Trophoblast cell (in vitro differentiated cells and primary cell): Measurements from ENCODE around the gene CACNG1.

Source experiments
- DNase-seq, 2 donors: peaks; one replicate each; pipeline ENCODE4 v3.0.0-alpha.2; 2016
- H2AFZ ChIP-seq: 2 replicates; pipeline ENCODE4 v1.6.1; 2013; ENCODE audit warnings: low read length, moderate library complexity, mild to moderate bottlenecking; ENCODE audit not compliant: insufficient read depth, poor library complexity
- H2AK5ac ChIP-seq: 2 replicates; pipeline ENCODE4 v1.6.1; 2013; ENCODE audit warnings: mild to moderate bottlenecking, low read length
- H2BK120ac ChIP-seq: 2 replicates; pipeline ENCODE4 v1.6.1; 2013; ENCODE audit warnings: low read length, mild to moderate bottlenecking, moderate library complexity; ENCODE audit not compliant: insufficient read depth, poor library complexity
- H2BK12ac ChIP-seq: 2 replicates; pipeline ENCODE4 v1.6.1; 2013; ENCODE audit warnings: mild to moderate bottlenecking, low read length, moderate library complexity
- H2BK5ac ChIP-seq: 2 replicates; pipeline ENCODE4 v1.6.1; 2013; ENCODE audit warnings: low read length, low read depth, moderate library complexity, mild to moderate bottlenecking; ENCODE audit not compliant: poor library complexity
- H3K14ac ChIP-seq: 2 replicates; pipeline ENCODE4 v1.6.1; 2013; ENCODE audit warnings: mild to moderate bottlenecking, low read length
- H3K18ac ChIP-seq: 2 replicates; pipeline ENCODE4 v1.6.1; 2013; ENCODE audit warnings: mild to moderate bottlenecking, low read length
- H3K23ac ChIP-seq: 2 replicates; pipeline ENCODE4 v1.6.1; 2013; ENCODE audit warnings: low read length
- H3K27ac ChIP-seq: 2 replicates; pipeline ENCODE4 v1.5.1; 2013; ENCODE audit warnings: low read depth, mild to moderate bottlenecking, inconsistent platforms, low read length, moderate library complexity
- H3K27me3 ChIP-seq: 2 replicates; pipeline ENCODE4 v1.6.1; 2013; ENCODE audit warnings: inconsistent platforms, mild to moderate bottlenecking, low read length, moderate library complexity; ENCODE audit not compliant: insufficient read depth
- H3K36me3 ChIP-seq, 2 experiments: 1 replicate in 1 of 2; 2 replicates in 1 of 2; pipeline ENCODE4 v1.6.1; 2013; ENCODE audit warnings: low read length in 2 of 2, mild to moderate bottlenecking in 2 of 2, moderate library complexity in 1 of 2; ENCODE audit not compliant: insufficient read depth in 2 of 2, control insufficient read depth in 1 of 2
- H3K4ac ChIP-seq: 2 replicates; pipeline ENCODE4 v1.6.1; 2013; ENCODE audit warnings: low read depth, mild to moderate bottlenecking, low read length, moderate library complexity
- H3K4me1 ChIP-seq, 2 experiments: 1 replicate in 1 of 2; 2 replicates in 1 of 2; pipeline ENCODE4 v1.6.1; 2013; ENCODE audit warnings: low read length in 2 of 2, mild to moderate bottlenecking in 2 of 2, moderate library complexity in 1 of 2; ENCODE audit not compliant: insufficient read depth in 2 of 2, control insufficient read depth in 1 of 2
- H3K4me2 ChIP-seq: 2 replicates; pipeline ENCODE4 v1.6.1; 2013; ENCODE audit warnings: inconsistent platforms, mild to moderate bottlenecking, low read length, moderate library complexity
- H3K4me3 ChIP-seq: 2 replicates; pipeline ENCODE4 v1.5.1; 2013; ENCODE audit warnings: mild to moderate bottlenecking, low read depth, low read length, inconsistent platforms
- H3K79me1 ChIP-seq: one replicate; pipeline ENCODE4 v1.6.1; 2013; ENCODE audit warnings: low read length
- H3K79me2 ChIP-seq: 2 replicates; pipeline ENCODE4 v1.6.1; 2013; ENCODE audit warnings: low read length, mild to moderate bottlenecking; ENCODE audit not compliant: control insufficient read depth, insufficient read depth, poor library complexity
- H3K9ac ChIP-seq: 2 replicates; pipeline ENCODE4 v1.6.1; 2013; ENCODE audit warnings: mild to moderate bottlenecking, low read length
- H3K9me3 ChIP-seq: 2 replicates; pipeline ENCODE4 v1.6.1; 2013; ENCODE audit warnings: low read depth, mild to moderate bottlenecking, control low read depth, inconsistent platforms, low read length; ENCODE audit not compliant: insufficient read depth
- H4K12ac ChIP-seq: 2 replicates; pipeline ENCODE4 v1.6.1; 2013; ENCODE audit warnings: low read depth, mild to moderate bottlenecking, low read length, moderate library complexity
- H4K8ac ChIP-seq: 2 replicates; pipeline ENCODE4 v1.6.1; 2013; ENCODE audit warnings: low read depth, mild to moderate bottlenecking, low read length, moderate library complexity
- H4K91ac ChIP-seq: one replicate; pipeline ENCODE4 v1.6.1; 2013; ENCODE audit warnings: low read depth, mild to moderate bottlenecking, low read length, moderate library complexity
- WGBS: extraction: QIAGEN DNeasy Blood & Tissue Kit; methylation state at CpG from one replicate; pipeline ENCODE4 v1.1.7; 2013; ENCODE audit warnings: missing lambda C conversion rate; ENCODE audit not compliant: insufficient read length, insufficient coverage; ENCODE audit errors: extremely low coverage; 5-methylcytosine and 5-hydroxymethylcytosine counted together

The CACNG1 gene

GRCh38 chr17:67078292-67078691, 33.9 kb downstream of the CACNG1 start:
- Histone ChIP-seq H3K79me2 (no peaks in the 10 kb centered on the region), H2BK5ac (no peak overlapping the region), H3K18ac (no peak overlapping the region), H3K27ac (no peak overlapping the region), H4K8ac (no peak overlapping the region), H3K4me1 (no peaks in the 10 kb centered on the region), H3K23ac (no peak overlapping the region), H4K12ac (no peak overlapping the region), H3K36me3 (peaks cover 4 to 5% of the 10 kb centered on the region in 2 experiments), H3K9ac (peak overlapping the region; percentile 65), H2AK5ac (no peak overlapping the region), H3K9me3 (no peaks in the 10 kb centered on the region), H2AFZ (no peak overlapping the region), H2BK12ac (no peak overlapping the region), H3K27me3 (no peaks in the 10 kb centered on the region), H3K79me1 (no peaks in the 10 kb centered on the region), H3K14ac (no peak overlapping the region), H4K91ac (no peak overlapping the region), H3K4ac (no peak overlapping the region), H3K4me3 (no peak overlapping the region), H2BK120ac (no peak overlapping the region), H3K4me2 (no peak overlapping the region)
- DNase-seq = no peak
- WGBS = no CpG with 5 or more reads among the region's 11 CpGs

- H4K8ac ChIP-seq = no peak overlapping the region
- H3K36me3 ChIP-seq = peaks cover 4 to 5% of the 10 kb centered on the region in 2 experiments
- H2BK12ac ChIP-seq = no peak overlapping the region
- H3K79me1 ChIP-seq = no peaks in the 10 kb centered on the region
- H3K79me2 ChIP-seq = no peaks in the 10 kb centered on the region
- H3K4me1 ChIP-seq = no peaks in the 10 kb centered on the region
- no peak overlapping the region for H3K27ac ChIP-seq
- H3K4me2 ChIP-seq = no peak overlapping the region
- H3K18ac ChIP-seq = no peak overlapping the region
- no peak for DNase-seq
- H3K14ac ChIP-seq = no peak overlapping the region
- no peak overlapping the region for H4K12ac ChIP-seq
- H3K4ac ChIP-seq = no peak overlapping the region
- no peaks in the 10 kb centered on the region for H3K27me3 ChIP-seq
- no peak overlapping the region for H3K4me3 ChIP-seq
- H3K9ac ChIP-seq = no peak overlapping the region
- WGBS = no CpG with 5 or more reads among the region's 2 CpGs
- no peak overlapping the region for H4K91ac ChIP-seq
- H3K9me3 ChIP-seq = no peaks in the 10 kb centered on the region
- H3K23ac ChIP-seq = no peak overlapping the region
- H2BK120ac ChIP-seq = no peak overlapping the region
- H2AK5ac ChIP-seq = no peak overlapping the region
- no peak overlapping the region for H2AFZ ChIP-seq
- no peak overlapping the region for H2BK5ac ChIP-seq
Observed at GRCh38 chr17:67079491-67079890, 35.1 kb downstream of the CACNG1 start.

GRCh38 chr17:67080804-67081203, 36.5 kb downstream of the CACNG1 start:
- H3K14ac ChIP-seq = no peak overlapping the region
- no CpG with 5 or more reads among the region's 2 CpGs for WGBS
- H2BK120ac ChIP-seq = no peak overlapping the region
- H3K9me3 ChIP-seq = no peaks in the 10 kb centered on the region
- no peak overlapping the region for H3K18ac ChIP-seq
- H3K4me1 ChIP-seq = no peaks in the 10 kb centered on the region
- H2AFZ ChIP-seq = no peak overlapping the region
- H2BK5ac ChIP-seq = no peak overlapping the region
- H3K23ac ChIP-seq = no peak overlapping the region
- H4K91ac ChIP-seq = no peak overlapping the region
- H2AK5ac ChIP-seq = no peak overlapping the region
- no peak overlapping the region for H3K4me2 ChIP-seq
- H4K12ac ChIP-seq = no peak overlapping the region
- H3K9ac ChIP-seq = no peak overlapping the region
- H3K79me2 ChIP-seq = no peaks in the 10 kb centered on the region
- no peak overlapping the region for H3K4me3 ChIP-seq
- no peak overlapping the region for H3K4ac ChIP-seq
- H4K8ac ChIP-seq = no peak overlapping the region
- no peaks in the 10 kb centered on the region for H3K27me3 ChIP-seq
- no peaks in the 10 kb centered on the region for H3K79me1 ChIP-seq
- DNase-seq = no peak
- peaks cover 4 to 5% of the 10 kb centered on the region in 2 experiments for H3K36me3 ChIP-seq
- H3K27ac ChIP-seq = no peak overlapping the region
- no peak overlapping the region for H2BK12ac ChIP-seq

- no peaks in the 10 kb centered on the region for H3K27me3 ChIP-seq
- H3K9ac ChIP-seq = no peak overlapping the region
- no CpG with 5 or more reads among the region's 1 CpG for WGBS
- H2AK5ac ChIP-seq = no peak overlapping the region
- H3K9me3 ChIP-seq = no peaks in the 10 kb centered on the region
- H4K91ac ChIP-seq = no peak overlapping the region
- H2BK12ac ChIP-seq = no peak overlapping the region
- no peak overlapping the region for H3K4ac ChIP-seq
- no peak overlapping the region for H2AFZ ChIP-seq
- DNase-seq = no peak
- no peak overlapping the region for H3K4me2 ChIP-seq
- no peak overlapping the region for H3K23ac ChIP-seq
- H4K12ac ChIP-seq = no peak overlapping the region
- H3K4me1 ChIP-seq = no peaks in the 10 kb centered on the region
- H3K27ac ChIP-seq = no peak overlapping the region
- H2BK120ac ChIP-seq = no peak overlapping the region
- H3K14ac ChIP-seq = no peak overlapping the region
- H3K36me3 ChIP-seq = peaks cover 7 to 11% of the 10 kb centered on the region in 2 experiments
- no peak overlapping the region for H3K18ac ChIP-seq
- no peak overlapping the region for H2BK5ac ChIP-seq
- H3K79me2 ChIP-seq = no peaks in the 10 kb centered on the region
- no peaks in the 10 kb centered on the region for H3K79me1 ChIP-seq
- H4K8ac ChIP-seq = no peak overlapping the region
- no peak overlapping the region for H3K4me3 ChIP-seq
Observed at GRCh38 chr17:67082107-67082506, 37.8 kb downstream of the CACNG1 start.
